ENCODE results near the gene SCRN2.

SCRN2 gene

DNA sequence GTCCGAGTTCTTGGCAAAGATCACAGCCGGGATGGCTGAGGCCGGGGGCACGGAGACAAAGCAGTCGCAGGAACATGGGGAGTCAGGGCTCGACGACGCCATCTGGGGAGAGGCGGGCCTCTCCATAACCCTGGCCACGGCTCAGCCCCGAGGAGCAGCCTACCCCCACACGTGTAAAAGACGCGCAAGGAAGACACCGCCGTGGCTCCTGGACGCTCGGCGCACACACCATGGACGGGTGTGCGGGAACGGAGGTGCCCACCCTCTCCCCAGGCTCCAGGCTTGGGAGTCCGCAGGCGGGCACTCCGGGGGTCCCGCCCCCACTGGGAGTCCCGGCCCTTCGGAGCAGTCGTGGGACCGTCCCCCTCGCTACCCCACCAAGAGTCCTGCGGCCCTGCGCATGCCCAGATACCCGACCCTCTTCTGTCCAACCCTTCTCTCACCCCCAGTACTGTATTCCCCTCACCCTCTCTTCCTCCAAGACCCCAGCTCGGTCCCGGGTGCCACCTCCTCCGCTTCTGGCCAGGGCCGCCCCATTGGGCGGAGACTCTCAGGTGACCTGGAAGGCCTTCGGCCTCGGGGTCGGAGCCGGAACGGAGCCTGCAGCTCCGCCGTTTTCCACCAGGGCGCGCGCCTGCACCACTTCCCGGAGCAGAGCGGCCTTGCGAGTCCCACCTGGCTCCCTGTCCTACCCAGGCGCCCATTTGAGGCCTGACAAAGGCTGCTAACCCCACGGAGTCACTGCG lies at the start of gene SCRN2:
TSS of gene SCRN2 (minus strand) at position 532 of the 746 bp plus-strand sequence. CDS start at position 102, 430 bp downstream.
- Histone ChIP-seq H3K27ac (ENCODE audit: low read depth, low read length) (no peak within 1 kb of the TSS), H3K9me3 (ENCODE audit: control insufficient read depth, insufficient read depth, low read depth, low read length) (no peaks in the 10 kb centered on the region), H3K9ac (ENCODE audit: low read length) (peak within 1 kb of the TSS; percentile 54), H3K27me3 (ENCODE audit: control insufficient read depth, insufficient read depth, low read length) (peaks cover 13% of the 10 kb centered on the region), H3K4me1 (ENCODE audit: control insufficient read depth, insufficient read depth, low read length) (peaks cover 38% of the 10 kb centered on the region), H3K4me3 (ENCODE audit: low read depth, low read length) (peak within 1 kb of the TSS; percentile 86), H3K36me3 (ENCODE audit: control insufficient read depth, insufficient read depth, low read length) (peaks cover 19% of the 10 kb centered on the region)

DNA sequence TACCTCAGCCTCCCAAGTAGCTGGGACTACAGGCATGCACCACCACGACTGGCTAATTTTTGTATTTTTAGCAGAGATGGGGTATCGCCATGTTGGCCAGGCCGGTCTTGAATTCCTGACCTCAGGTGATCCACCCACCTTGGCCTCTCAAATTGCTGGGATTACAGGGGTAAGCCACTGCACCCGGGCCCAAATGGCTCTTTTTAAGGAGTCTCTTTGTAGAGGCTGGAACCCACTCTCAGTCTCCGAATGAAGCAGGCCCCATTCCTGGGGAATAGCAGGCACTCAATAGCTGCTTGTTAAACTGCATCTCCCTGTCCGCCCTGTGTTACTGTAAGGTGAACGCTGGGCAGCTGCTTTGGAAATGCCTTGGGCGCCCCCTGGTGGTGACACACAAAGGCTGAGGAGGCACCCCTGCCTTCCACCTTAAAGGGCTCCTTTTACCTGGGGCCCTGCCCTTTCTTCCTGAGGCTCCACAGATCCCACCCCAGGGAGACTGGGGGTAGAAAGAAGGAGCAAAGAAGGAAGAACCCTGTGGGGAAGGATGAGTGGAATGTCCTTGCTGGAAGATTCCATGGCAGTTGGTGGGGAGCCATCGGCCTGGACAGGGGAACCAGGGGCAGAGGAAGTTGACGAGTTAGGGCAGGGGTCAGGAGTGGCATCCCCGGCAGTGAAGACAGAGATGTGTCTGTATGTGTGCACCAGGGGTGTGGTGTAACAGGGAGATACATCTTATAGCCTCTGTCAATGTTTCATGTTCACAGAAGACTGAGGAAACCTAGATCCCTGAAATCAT lies 48.9 kb upstream of the SCRN2 start:
- Histone ChIP-seq H3K4me3 (ENCODE audit: low read depth, low read length) (no peak overlapping the region), H3K36me3 (ENCODE audit: control insufficient read depth, insufficient read depth, low read length) (no peaks in the 10 kb centered on the region), H3K27me3 (ENCODE audit: control insufficient read depth, insufficient read depth, low read length) (no peaks in the 10 kb centered on the region), H3K4me1 (ENCODE audit: control insufficient read depth, insufficient read depth, low read length) (peaks cover 22% of the 10 kb centered on the region), H3K27ac (ENCODE audit: low read depth, low read length) (no peak overlapping the region), H3K9me3 (ENCODE audit: control insufficient read depth, insufficient read depth, low read depth, low read length) (no peaks in the 10 kb centered on the region), H3K9ac (ENCODE audit: low read length) (no peak overlapping the region)

DNA sequence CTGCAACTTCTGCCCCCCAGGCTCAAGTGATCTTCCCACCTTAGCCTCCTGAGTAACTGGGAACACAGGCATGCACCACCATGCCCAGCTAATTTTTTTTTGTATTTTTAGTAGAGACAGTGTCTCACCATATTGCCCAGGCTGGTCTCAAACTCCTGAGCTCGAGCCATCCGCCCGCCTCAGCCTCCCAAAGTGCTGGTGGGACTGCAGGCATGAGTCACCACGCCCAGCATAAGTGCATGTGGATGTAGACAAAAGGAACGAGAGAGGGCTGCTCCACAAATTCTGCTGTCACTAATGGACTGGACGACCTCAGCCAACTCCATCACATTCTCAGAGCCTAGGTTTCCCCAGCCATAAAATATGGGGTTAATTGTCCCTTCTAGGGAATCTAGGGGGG lies 47.2 kb upstream of the SCRN2 start:
- Histone ChIP-seq H3K4me3 (ENCODE audit: low read depth, low read length) (no peak overlapping the region), H3K27me3 (ENCODE audit: control insufficient read depth, insufficient read depth, low read length) (no peaks in the 10 kb centered on the region), H3K27ac (ENCODE audit: low read depth, low read length) (no peak overlapping the region), H3K9ac (ENCODE audit: low read length) (no peak overlapping the region), H3K4me1 (ENCODE audit: control insufficient read depth, insufficient read depth, low read length) (peaks cover 25% of the 10 kb centered on the region), H3K36me3 (ENCODE audit: control insufficient read depth, insufficient read depth, low read length) (no peaks in the 10 kb centered on the region), H3K9me3 (ENCODE audit: control insufficient read depth, insufficient read depth, low read depth, low read length) (no peaks in the 10 kb centered on the region)

DNA sequence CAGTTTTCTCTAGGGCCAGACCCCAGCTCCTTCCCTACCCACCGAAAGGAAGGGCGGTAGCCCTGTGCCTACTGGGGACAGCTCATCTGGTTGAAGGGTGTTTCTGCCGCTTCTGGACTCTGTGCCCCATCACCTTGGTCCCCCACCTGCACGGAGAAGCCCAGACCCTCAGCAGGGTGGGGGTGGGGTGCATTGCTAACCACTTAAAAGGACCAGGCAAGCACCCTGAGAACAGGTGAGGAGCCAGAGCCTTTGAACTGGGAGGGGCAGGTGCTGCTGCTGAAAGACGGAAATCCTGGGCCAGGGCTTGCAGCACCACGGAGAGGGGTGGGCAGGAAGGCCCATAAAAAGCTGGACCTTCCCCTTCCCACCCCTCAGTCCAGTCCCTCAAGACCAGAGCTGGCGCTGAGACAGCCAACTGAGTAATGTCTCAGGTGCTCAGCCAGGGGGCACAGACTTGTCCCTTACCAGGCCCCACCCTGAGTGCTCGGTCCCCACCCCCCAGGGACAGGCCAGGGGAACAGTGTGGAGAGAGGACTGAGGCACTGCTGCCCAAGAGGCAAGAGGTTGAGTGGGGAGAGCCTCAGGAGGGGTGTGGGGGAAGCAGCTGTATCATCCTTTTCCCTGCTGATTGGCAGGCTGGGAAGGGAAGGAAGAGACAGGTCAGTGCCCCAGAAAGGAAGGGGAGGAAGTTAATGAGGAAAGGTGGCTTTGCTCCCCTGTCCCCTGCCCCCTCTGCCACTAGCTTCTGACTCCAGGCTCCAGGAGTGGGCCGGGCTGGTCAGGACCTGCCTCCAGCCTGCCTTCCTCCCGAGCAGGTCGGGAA lies 44.0 kb upstream of the SCRN2 start:
- H3K9me3 ChIP-seq (ENCODE audit: control insufficient read depth, insufficient read depth, low read depth, low read length) = no peaks in the 10 kb centered on the region
- H3K36me3 ChIP-seq (ENCODE audit: control insufficient read depth, insufficient read depth, low read length) = no peaks in the 10 kb centered on the region
- peaks cover 25% of the 10 kb centered on the region for H3K4me1 ChIP-seq (ENCODE audit: control insufficient read depth, insufficient read depth, low read length)
- H3K4me3 ChIP-seq (ENCODE audit: low read depth, low read length) = no peak overlapping the region
- H3K27me3 ChIP-seq (ENCODE audit: control insufficient read depth, insufficient read depth, low read length) = no peaks in the 10 kb centered on the region
- H3K9ac ChIP-seq (ENCODE audit: low read length) = no peak overlapping the region
- no peak overlapping the region for H3K27ac ChIP-seq (ENCODE audit: low read depth, low read length)

DNA sequence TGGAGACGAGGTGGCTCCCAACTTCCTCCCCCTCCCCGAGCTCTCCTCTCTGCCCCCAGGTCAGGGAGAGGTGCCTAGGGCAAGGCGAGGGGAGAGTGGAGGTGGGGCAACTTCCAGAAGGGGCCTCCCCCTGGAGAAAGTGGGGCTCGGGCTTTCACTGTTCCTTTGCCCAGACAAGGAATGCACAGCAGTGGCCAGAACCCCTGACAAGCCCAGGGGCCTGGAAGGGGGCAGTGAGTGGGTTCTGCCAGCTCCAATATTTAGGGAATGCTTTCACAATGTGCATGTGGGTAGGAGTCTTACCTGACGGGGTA lies 43.3 kb upstream of the SCRN2 start:
- Histone ChIP-seq H3K4me1 (ENCODE audit: control insufficient read depth, insufficient read depth, low read length) (peaks cover 25% of the 10 kb centered on the region), H3K9ac (ENCODE audit: low read length) (no peak overlapping the region), H3K4me3 (ENCODE audit: low read depth, low read length) (no peak overlapping the region), H3K36me3 (ENCODE audit: control insufficient read depth, insufficient read depth, low read length) (no peaks in the 10 kb centered on the region), H3K27me3 (ENCODE audit: control insufficient read depth, insufficient read depth, low read length) (no peaks in the 10 kb centered on the region), H3K9me3 (ENCODE audit: control insufficient read depth, insufficient read depth, low read depth, low read length) (no peaks in the 10 kb centered on the region), H3K27ac (ENCODE audit: low read depth, low read length) (no peak overlapping the region)

DNA sequence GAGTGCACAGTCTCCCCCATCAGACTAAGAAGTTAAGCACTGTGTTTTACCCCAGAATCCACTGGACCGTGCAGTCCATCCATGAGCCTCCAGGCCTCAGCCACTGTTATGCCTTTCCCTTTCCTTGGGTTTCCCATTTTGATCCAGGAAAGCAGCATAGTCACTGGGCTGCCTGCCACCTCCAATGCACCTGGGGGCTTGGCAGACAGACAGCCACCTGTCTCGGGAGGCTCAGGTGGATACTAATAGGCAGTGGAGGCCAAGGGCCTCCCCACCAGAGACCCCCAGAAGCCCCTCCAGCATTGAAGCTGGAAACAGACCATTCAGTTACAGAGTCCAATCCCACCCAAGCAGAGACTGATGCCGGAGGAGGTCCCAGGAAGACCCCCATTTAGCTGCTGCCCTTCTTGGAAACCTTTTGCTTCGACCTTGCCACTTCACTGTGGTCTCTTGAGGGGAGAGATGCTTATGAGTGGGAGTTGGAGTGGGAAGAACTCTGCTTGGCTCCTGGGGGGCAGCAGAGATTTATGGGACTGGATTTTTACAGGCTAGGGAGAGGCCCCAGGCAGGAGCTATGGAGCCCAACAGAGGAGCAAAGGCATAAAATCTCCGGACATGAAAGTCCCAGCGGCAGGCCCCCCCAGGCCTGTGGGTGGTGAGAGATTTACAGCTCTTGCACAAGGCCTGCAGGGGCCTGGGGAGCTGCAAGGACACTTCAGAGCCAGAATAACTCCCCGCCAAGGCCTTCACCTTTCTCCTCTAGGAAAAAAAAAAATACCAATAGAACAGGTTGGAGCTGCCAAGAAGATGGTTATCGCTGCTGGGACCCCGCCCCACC lies 42.7 kb upstream of the SCRN2 start:
- peaks cover 29% of the 10 kb centered on the region for H3K4me1 ChIP-seq (ENCODE audit: control insufficient read depth, insufficient read depth, low read length)
- H3K36me3 ChIP-seq (ENCODE audit: control insufficient read depth, insufficient read depth, low read length) = no peaks in the 10 kb centered on the region
- H3K9me3 ChIP-seq (ENCODE audit: control insufficient read depth, insufficient read depth, low read depth, low read length) = no peaks in the 10 kb centered on the region
- H3K9ac ChIP-seq (ENCODE audit: low read length) = no peak overlapping the region
- H3K4me3 ChIP-seq (ENCODE audit: low read depth, low read length) = no peak overlapping the region
- H3K27me3 ChIP-seq (ENCODE audit: control insufficient read depth, insufficient read depth, low read length) = no peaks in the 10 kb centered on the region
- no peak overlapping the region for H3K27ac ChIP-seq (ENCODE audit: low read depth, low read length)

DNA sequence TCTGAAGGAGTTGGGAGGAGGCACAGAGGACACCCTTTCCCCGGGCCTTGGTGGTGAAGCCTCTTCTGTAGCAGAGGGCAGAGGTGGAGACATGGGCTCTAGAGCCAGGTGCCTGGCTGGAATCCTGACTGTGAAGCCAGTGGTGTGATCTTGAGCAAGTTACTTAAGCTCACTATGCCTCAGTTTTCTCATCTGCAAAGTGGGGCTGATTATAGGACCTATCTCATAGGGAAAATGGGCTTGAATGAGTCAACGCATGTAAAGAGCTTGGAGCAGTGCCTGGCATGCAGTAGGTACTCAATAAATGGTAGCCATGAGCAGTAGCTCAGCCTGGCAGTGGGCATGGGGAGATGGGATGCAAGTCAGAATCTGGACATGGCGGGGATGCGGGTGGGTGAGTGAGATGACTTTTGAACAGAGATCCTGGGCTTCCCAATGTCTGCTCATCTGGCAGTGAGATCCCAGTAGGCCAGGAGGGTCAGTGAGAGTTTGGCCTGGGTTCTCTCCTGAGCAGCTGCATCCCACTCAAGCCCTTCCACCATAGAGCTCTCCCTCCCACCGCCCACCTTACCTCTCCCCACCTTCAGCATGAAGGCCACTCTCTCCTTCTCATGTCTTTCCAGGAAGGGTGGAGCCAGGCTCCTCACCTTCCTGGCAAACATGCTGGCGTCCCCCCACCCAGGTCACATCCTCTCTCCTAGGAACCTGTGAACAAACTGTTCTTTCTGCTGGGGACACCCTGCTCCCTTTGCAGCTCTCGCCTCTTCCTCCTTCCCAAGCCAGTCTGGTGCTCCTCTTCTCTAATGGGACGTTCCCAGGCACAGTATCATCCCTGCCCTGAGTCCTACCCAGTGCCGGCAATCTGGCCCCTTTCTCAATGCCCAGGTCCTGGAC lies 41.9 kb upstream of the SCRN2 start:
- no peaks in the 10 kb centered on the region for H3K9me3 ChIP-seq (ENCODE audit: control insufficient read depth, insufficient read depth, low read depth, low read length)
- H3K27me3 ChIP-seq (ENCODE audit: control insufficient read depth, insufficient read depth, low read length) = no peaks in the 10 kb centered on the region
- H3K9ac ChIP-seq (ENCODE audit: low read length) = no peak overlapping the region
- H3K4me3 ChIP-seq (ENCODE audit: low read depth, low read length) = no peak overlapping the region
- H3K36me3 ChIP-seq (ENCODE audit: control insufficient read depth, insufficient read depth, low read length) = no peaks in the 10 kb centered on the region
- no peak overlapping the region for H3K27ac ChIP-seq (ENCODE audit: low read depth, low read length)
- H3K4me1 ChIP-seq (ENCODE audit: control insufficient read depth, insufficient read depth, low read length) = peaks cover 36% of the 10 kb centered on the region

DNA sequence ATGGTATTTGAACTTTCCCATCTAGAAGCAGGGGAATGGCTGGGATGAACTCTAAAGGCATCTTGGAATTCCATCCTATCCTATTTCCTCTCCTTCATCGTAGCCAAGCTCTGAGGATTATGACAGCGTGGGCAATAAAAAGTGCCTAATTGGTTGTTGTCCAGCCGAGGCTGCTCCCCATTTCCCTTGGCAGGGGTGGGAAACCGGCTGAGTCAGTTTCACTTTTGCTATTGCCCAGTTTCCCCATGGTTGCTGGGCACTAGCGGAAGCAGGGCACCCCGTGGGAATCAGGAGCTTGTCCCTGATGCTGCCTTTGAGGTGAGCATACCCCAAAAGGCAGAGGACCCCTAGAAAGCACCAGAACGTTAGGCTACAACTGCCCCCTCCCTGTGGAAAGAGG lies 41.2 kb upstream of the SCRN2 start:
- no peaks in the 10 kb centered on the region for H3K9me3 ChIP-seq (ENCODE audit: control insufficient read depth, insufficient read depth, low read depth, low read length)
- peaks cover 43% of the 10 kb centered on the region for H3K4me1 ChIP-seq (ENCODE audit: control insufficient read depth, insufficient read depth, low read length)
- H3K9ac ChIP-seq (ENCODE audit: low read length) = no peak overlapping the region
- H3K27me3 ChIP-seq (ENCODE audit: control insufficient read depth, insufficient read depth, low read length) = no peaks in the 10 kb centered on the region
- H3K27ac ChIP-seq (ENCODE audit: low read depth, low read length) = no peak overlapping the region
- no peak overlapping the region for H3K4me3 ChIP-seq (ENCODE audit: low read depth, low read length)
- H3K36me3 ChIP-seq (ENCODE audit: control insufficient read depth, insufficient read depth, low read length) = no peaks in the 10 kb centered on the region

DNA sequence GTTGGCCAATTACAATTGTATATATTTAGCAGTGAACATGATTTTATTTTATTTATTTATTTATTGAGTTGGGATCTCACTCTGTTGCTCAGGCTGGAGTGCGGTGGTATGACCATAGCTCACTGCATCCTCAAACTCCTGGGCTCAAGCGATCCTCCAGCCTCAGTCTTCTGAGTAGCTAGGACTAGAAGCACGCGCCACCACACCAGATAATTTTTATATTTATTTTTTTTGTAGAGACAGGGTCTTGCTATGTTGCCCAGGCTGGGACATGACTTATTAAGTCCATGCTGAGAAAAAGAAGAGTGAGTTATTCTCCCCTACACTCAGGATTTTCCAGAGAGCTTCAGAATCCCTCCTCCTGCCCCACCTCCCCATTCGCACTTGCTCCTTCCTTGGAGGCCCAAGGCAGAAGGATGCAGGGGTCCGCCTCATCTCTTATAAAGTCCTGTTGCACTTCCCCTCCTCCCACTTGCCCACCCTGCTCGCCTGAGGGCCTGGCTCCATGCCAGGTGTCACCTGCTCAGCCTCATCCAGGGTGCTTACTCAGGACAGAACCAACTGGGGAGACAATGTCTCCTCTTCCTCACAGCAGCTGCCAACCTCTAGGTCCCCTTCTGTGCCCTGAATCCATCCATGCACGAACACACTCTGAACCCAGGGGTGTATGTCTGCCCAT lies 38.8 kb upstream of the SCRN2 start:
- Histone ChIP-seq H3K27me3 (ENCODE audit: control insufficient read depth, insufficient read depth, low read length) (no peaks in the 10 kb centered on the region), H3K27ac (ENCODE audit: low read depth, low read length) (no peak overlapping the region), H3K4me1 (ENCODE audit: control insufficient read depth, insufficient read depth, low read length) (peaks cover 43% of the 10 kb centered on the region), H3K36me3 (ENCODE audit: control insufficient read depth, insufficient read depth, low read length) (no peaks in the 10 kb centered on the region), H3K9ac (ENCODE audit: low read length) (no peak overlapping the region), H3K4me3 (ENCODE audit: low read depth, low read length) (no peak overlapping the region), H3K9me3 (ENCODE audit: control insufficient read depth, insufficient read depth, low read depth, low read length) (no peaks in the 10 kb centered on the region)
